DMS79 treated with DMSO at 0.1 percent for 48 hours (cell line): ENCODE data around the gene CLDND1.
"Not testable (repeated sequence)": the region's sequence is repeated elsewhere in the genome, so short reads cannot be mapped to it uniquely, and the experiment has no call there.

Experiments used
- DNase-seq: peaks from one replicate; lab custom pipeline; 2025; lab: John Stamatoyannopoulos, UW

Gene CLDND1

GRCh38 chr3:98522544-98523281, at the start of gene CLDND1:
Gene CLDND1 (minus strand): TSS chr3:98522902. CDS start chr3:98521424, 1,478 bp downstream.
- DNase-seq = peak; percentile 87

- no peak for DNase-seq
These were observed 45.7 kb upstream of the CLDND1 start for GRCh38 chr3:98568402-98568801.

GRCh38 chr3:98567666-98568270, 45.1 kb upstream of the CLDND1 start:
- DNase-seq = no peak

GRCh38 chr3:98565843-98566242, 43.1 kb upstream of the CLDND1 start:
- no peak for DNase-seq

- no peak for DNase-seq
These were observed 42.5 kb upstream of the CLDND1 start for GRCh38 chr3:98565237-98565643.

GRCh38 chr3:98564282-98565005, 41.7 kb upstream of the CLDND1 start:
- no peak for DNase-seq

- DNase-seq = no peak
These were observed 41.1 kb upstream of the CLDND1 start for GRCh38 chr3:98563661-98564281.

GRCh38 chr3:98561727-98562521, 39.2 kb upstream of the CLDND1 start:
- no peak for DNase-seq

GRCh38 chr3:98560911-98561310, 38.2 kb upstream of the CLDND1 start:
- no peak for DNase-seq

GRCh38 chr3:98559769-98560168, 37.1 kb upstream of the CLDND1 start:
- not testable (repeated sequence) for DNase-seq

GRCh38 chr3:98558100-98558827, 35.6 kb upstream of the CLDND1 start:
- DNase-seq = no peak

- DNase-seq = no peak
These were observed 34.8 kb upstream of the CLDND1 start for GRCh38 chr3:98557324-98558010.

- DNase-seq = no peak
These were observed 33.7 kb upstream of the CLDND1 start for GRCh38 chr3:98556164-98557130.

GRCh38 chr3:98555025-98555379, 32.3 kb upstream of the CLDND1 start:
- no peak for DNase-seq

- DNase-seq = no peak
These were observed 31.9 kb upstream of the CLDND1 start for GRCh38 chr3:98554580-98554979.

- no peak for DNase-seq
These were observed 31.1 kb upstream of the CLDND1 start for GRCh38 chr3:98553753-98554152.

GRCh38 chr3:98553021-98553563, 30.4 kb upstream of the CLDND1 start:
- DNase-seq = no peak

- DNase-seq = no peak
These were observed 29.7 kb upstream of the CLDND1 start for GRCh38 chr3:98552232-98553020.
